ENCODE data around the gene FBLN2. TPM values are rescaled to one million over a fixed set of nuclear protein-coding genes. Genes with fewer than 3 reads are reported as not detected.

Gene FBLN2
- total RNA-seq: 446 and 664 TPM in 2 replicates

DNA sequence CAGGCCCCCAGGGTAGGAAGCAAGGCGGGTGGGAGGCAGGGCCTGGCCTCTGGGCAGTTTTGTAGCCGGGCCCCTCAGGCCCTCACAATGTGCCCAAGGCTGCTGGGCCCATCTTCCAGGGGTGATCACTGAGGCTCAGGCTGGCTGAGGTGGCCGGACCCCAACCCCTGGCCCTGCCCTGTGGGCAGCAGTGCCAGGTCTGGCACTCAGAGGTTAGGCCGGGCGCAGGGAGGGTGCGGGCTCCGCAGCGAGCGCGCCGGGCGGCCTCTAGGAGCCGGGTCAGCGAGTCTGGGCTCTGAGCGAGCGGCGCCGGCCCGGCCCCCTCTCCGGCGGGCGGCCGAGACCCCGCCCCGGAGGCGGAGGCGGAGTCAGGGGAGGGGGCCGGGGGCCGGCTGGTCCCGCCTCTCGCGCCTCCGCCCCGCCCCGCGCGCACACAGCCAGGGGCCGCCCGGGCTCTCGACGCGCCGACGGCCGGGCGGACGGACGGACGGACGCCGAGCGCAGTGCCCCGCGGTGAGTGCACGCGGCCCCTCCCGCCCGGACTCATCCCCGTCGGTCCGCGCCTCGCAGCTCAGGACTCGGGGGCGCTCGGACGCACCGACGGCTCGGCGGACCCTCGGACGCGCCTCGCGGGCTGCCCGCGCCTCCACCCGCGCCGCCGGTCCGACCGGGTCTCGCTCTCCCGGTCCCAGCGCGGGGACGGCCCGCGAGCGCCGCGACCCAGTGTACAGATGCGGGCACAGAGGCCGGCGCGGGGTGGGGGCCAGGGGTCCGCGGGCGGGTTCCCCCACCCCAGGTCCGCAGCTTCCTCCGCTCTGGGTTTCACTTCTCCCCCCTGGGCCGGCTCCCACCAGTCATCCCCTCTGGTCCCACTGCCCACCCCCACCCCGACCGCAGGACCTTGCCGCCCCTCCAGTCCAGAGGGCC is at the start of gene FBLN2:
TSS of gene FBLN2 (plus strand) at position 430 of the 927 bp plus-strand sequence. CDS start 21,231 bp downstream, outside the sequence.

Other genes with a start within 250 kb of the FBLN2 start
- gene NUP210, start 128.8 kb upstream of the FBLN2 start, total RNA-seq: under 0.01 TPM in 1 of 2 replicates, not detected in the other
- 7.8 and 11.7 TPM in 2 replicates for gene HDAC11, start 68.8 kb upstream of the FBLN2 start, total RNA-seq